Suprapubic skin (tissue), 3 donors: ENCODE results near the gene GTF2A1L.

Source experiments
- CTCF ChIP-seq, 2 donors: fragments of 200-600 bp in 1 of 2; fragments of 450-650 bp in 1 of 2; sonication (generic) in 1 of 2; IDR thresholded peaks; one replicate each; pipeline ENCODE4 v1.5.1; 2016 to 2019; ENCODE audit warnings: antibody characterized with exemption in 2 of 2, mild to moderate bottlenecking in 1 of 2, moderate library complexity in 1 of 2
- EP300 ChIP-seq: sonication (generic); formaldehyde crosslinking; IDR thresholded peaks from one replicate; pipeline ENCODE4 v1.6.1; 2017; ENCODE audit warnings: antibody characterized with exemption

- TF ChIP-seq CTCF (IDR thresholded peaks at IDR 0.05) (no peak), EP300 (no peak)
Measured at GRCh38 chr2:48651158-48651790, 33.6 kb downstream of the GTF2A1L start.
